Left ventricle myocardium inferior (tissue), 1 donor: ENCODE measurements around the gene ZNF653. TPM values are rescaled to one million over a fixed set of nuclear protein-coding genes. Genes with fewer than 3 reads are reported as not detected.

Experiments
- DNase-seq: peaks from one replicate; pipeline ENCODE4 v3.0.0-alpha.2; 2020
- H3K27ac ChIP-seq: fragments of 200-600 bp; replicated peaks from 2 replicates; pipeline ENCODE4 v1.8.0; 2021
- H3K27me3 ChIP-seq: fragments of 200-600 bp; 2 replicates; pipeline ENCODE4 v1.8.0; 2021; ENCODE audit warnings: low read depth
- H3K36me3 ChIP-seq: fragments of 200-600 bp; 2 replicates; pipeline ENCODE4 v1.8.0; 2021
- H3K4me1 ChIP-seq: fragments of 200-600 bp; 2 replicates; pipeline ENCODE4 v1.8.0; 2021
- H3K4me3 ChIP-seq: fragments of 200-600 bp; 2 replicates; pipeline ENCODE4 v1.8.0; 2021; ENCODE audit warnings: mild to moderate bottlenecking, moderate library complexity
- H3K9me3 ChIP-seq: fragments of 200-600 bp; replicated peaks from 2 replicates; pipeline ENCODE4 v1.8.0; 2021
- CTCF ChIP-seq: fragments of 200-600 bp; IDR thresholded peaks from 2 replicates; pipeline ENCODE4 v1.8.0; 2021; ENCODE audit warnings: antibody characterized with exemption, mild to moderate bottlenecking, borderline replicate concordance
- intact Hi-C: fragments of 100-400 bp; cut with micrococcal nuclease; formaldehyde crosslinking; loops from one replicate; pipeline ENCODE4 v1.11.0; 2022
- total RNA-seq: library from RNA; stranded (reverse); fragmentation: NEBNext Ultra II Directional; extraction: Animal tissue kit (Norgen Biotek cat#: 25700); gene quantifications from one replicate; pipeline ENCODE4 v1.2.1, GENCODE V29; 2021
- donor health status: DM: no; HTN: yes; CAD: no; lungs with severe emphysema.

Gene ZNF653
- total RNA-seq, 1 donor from 2014 or later = 4.2 TPM

- intact Hi-C loops = no loop called here
- Histone ChIP-seq H3K4me3 (no peak overlapping the region), H3K27me3 (peaks cover 20% of the 10 kb centered on the region), H3K27ac (no peak overlapping the region), H3K36me3 (peaks cover 68% of the 10 kb centered on the region), H3K9me3 (no peaks in the 10 kb centered on the region), H3K4me1 (peaks cover 18% of the 10 kb centered on the region)
- TF ChIP-seq CTCF = no peak
- DNase-seq = no peak
Observed at GRCh38 chr19:11448410-11448809, 57.2 kb downstream of the ZNF653 start.

GRCh38 chr19:11447347-11448262 is 58.0 kb downstream of the ZNF653 start:
- peaks cover 76% of the 10 kb centered on the region for H3K36me3 ChIP-seq
- H3K27me3 ChIP-seq = peaks cover 12% of the 10 kb centered on the region
- peaks cover 18% of the 10 kb centered on the region for H3K4me1 ChIP-seq
- no peak overlapping the region for H3K4me3 ChIP-seq
- DNase-seq = no peak
- intact Hi-C loops = no loop called here
- no peaks in the 10 kb centered on the region for H3K9me3 ChIP-seq
- H3K27ac ChIP-seq = no peak overlapping the region
- TF ChIP-seq CTCF = no peak

- intact Hi-C loops = no loop called here
- TF ChIP-seq CTCF = peak; percentile 77
- peaks cover 84% of the 10 kb centered on the region for H3K36me3 ChIP-seq
- peak; percentile 56 for DNase-seq
- H3K27me3 ChIP-seq = peaks cover 4% of the 10 kb centered on the region
- H3K9me3 ChIP-seq = no peaks in the 10 kb centered on the region
- no peak overlapping the region for H3K4me3 ChIP-seq
- H3K27ac ChIP-seq = no peak overlapping the region
- peaks cover 18% of the 10 kb centered on the region for H3K4me1 ChIP-seq
Observed at GRCh38 chr19:11446652-11447301, 58.9 kb downstream of the ZNF653 start.

GRCh38 chr19:11446271-11446651 is 59.4 kb downstream of the ZNF653 start:
- Histone ChIP-seq H3K4me3 (no peak overlapping the region), H3K27ac (no peak overlapping the region), H3K9me3 (no peaks in the 10 kb centered on the region), H3K27me3 (no peaks in the 10 kb centered on the region), H3K36me3 (peaks cover 89% of the 10 kb centered on the region), H3K4me1 (peaks cover 18% of the 10 kb centered on the region)
- TF ChIP-seq CTCF = no peak
- intact Hi-C loops = no loop called here
- no peak for DNase-seq

GRCh38 chr19:11445141-11445540 is 60.5 kb downstream of the ZNF653 start:
- H3K4me3 ChIP-seq = no peak overlapping the region
- DNase-seq = no peak
- peaks cover 91% of the 10 kb centered on the region for H3K36me3 ChIP-seq
- no peaks in the 10 kb centered on the region for H3K27me3 ChIP-seq
- H3K9me3 ChIP-seq = no peaks in the 10 kb centered on the region
- intact Hi-C loops = no loop called here
- peaks cover 18% of the 10 kb centered on the region for H3K4me1 ChIP-seq
- TF ChIP-seq CTCF = no peak
- peak overlapping the region; percentile 52 for H3K27ac ChIP-seq
